ENCODE data around the gene BLVRB.
"Not testable (repeated sequence)": the region's sequence is repeated elsewhere in the genome, so short reads cannot be mapped to it uniquely, and the experiment has no call there.

The BLVRB gene

DNA sequence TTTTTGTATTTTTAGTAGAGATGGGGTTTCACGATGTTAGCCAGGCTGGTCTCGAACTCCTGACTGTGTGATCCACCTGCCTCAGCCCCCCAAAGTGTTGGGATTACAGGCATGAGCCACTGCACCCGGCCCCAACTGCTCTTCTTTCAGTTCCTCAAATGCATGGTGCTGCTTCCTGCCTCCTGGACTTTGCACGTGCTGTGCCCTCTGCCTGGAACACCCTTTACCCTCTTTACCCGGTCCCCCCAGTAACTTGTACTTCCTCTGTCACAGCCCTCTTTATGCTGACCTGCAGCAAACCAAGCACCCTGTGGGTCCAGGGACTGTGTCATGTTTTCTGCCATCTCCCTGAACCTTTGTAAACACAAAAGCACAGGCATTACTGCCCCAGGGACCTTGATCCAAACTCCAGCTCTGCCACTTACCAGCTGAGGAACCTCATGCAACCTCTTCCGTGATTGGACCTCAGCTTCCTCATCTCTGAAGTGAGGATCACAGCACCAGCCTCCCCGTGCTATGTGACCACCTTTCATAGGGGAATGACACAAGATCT lies 3.8 kb downstream of the BLVRB start:
- H3K4me1 ChIP-seq (ENCODE audit: insufficient read depth, low read length) = peaks cover 14% of the 10 kb centered on the region
- peaks cover 3% of the 10 kb centered on the region for H3K36me3 ChIP-seq (ENCODE audit: insufficient read depth, low read length)
- H3K27ac ChIP-seq (ENCODE audit: low read depth, low read length) = no peak overlapping the region
- H3K9ac ChIP-seq (ENCODE audit: low read length) = no peak overlapping the region
- no peak overlapping the region for H3K4me3 ChIP-seq (ENCODE audit: low read depth in 1 of 2, low read length in 2 of 2)
- H3K9me3 ChIP-seq (ENCODE audit: low read length) = no peaks in the 10 kb centered on the region
- no peaks in the 10 kb centered on the region for H3K27me3 ChIP-seq (ENCODE audit: control insufficient read depth in 1 of 2, insufficient read depth in 2 of 2, low read length in 2 of 2)

DNA sequence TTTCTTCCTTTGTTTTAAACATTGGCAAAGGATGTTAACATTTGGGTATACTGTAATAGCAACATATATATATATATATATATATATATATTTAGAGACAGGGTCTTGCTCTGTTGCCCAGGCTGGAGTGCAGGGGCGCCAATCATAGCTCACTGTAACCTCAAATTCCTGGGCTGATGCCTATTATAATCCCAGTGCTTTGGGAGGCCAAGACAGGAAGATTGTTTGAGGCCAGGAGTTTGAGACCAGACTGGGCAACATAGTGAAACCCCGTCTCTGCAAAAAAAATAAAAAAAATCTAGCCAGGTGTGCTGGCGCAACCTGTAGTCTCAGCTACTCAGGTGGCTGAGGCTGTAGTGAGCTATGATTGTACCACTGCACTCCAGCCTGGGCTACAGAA lies 5.4 kb downstream of the BLVRB start:
- peaks cover 8% of the 10 kb centered on the region for H3K4me1 ChIP-seq (ENCODE audit: insufficient read depth, low read length)
- H3K4me3 ChIP-seq (ENCODE audit: low read depth in 1 of 2, low read length in 2 of 2) = no peak overlapping the region
- H3K9me3 ChIP-seq (ENCODE audit: low read length) = no peaks in the 10 kb centered on the region
- no peak overlapping the region for H3K27ac ChIP-seq (ENCODE audit: low read depth, low read length)
- H3K9ac ChIP-seq (ENCODE audit: low read length) = no peak overlapping the region
- H3K36me3 ChIP-seq (ENCODE audit: insufficient read depth, low read length) = peaks cover 3% of the 10 kb centered on the region
- H3K27me3 ChIP-seq (ENCODE audit: control insufficient read depth in 1 of 2, insufficient read depth in 2 of 2, low read length in 2 of 2) = no peaks in the 10 kb centered on the region

DNA sequence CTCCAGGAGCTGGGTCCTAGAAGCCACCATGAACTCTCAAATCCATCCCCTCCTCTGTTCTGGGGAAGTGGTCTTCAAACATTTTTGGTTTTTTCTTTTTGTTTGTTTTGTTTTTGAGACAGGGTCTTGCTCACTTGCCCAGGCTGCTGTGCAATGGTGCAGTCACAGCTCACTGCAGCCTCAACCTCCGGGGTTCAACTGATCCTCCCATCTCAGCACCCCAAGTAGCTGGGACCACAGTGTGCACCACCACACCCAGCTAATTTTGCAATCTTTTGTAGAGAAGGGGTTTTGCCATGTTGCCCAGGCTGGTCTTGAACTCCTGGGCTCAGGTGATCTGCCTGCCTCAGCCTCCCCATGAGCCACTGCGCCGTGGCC lies 7.0 kb downstream of the BLVRB start:
- H3K9me3 ChIP-seq (ENCODE audit: low read length) = no peaks in the 10 kb centered on the region
- no peak overlapping the region for H3K4me3 ChIP-seq (ENCODE audit: low read depth in 1 of 2, low read length in 2 of 2)
- H3K36me3 ChIP-seq (ENCODE audit: insufficient read depth, low read length) = peaks cover 3% of the 10 kb centered on the region
- no peak overlapping the region for H3K9ac ChIP-seq (ENCODE audit: low read length)
- no peak overlapping the region for H3K27ac ChIP-seq (ENCODE audit: low read depth, low read length)
- H3K27me3 ChIP-seq (ENCODE audit: control insufficient read depth in 1 of 2, insufficient read depth in 2 of 2, low read length in 2 of 2) = no peaks in the 10 kb centered on the region
- no peaks in the 10 kb centered on the region for H3K4me1 ChIP-seq (ENCODE audit: insufficient read depth, low read length)

DNA sequence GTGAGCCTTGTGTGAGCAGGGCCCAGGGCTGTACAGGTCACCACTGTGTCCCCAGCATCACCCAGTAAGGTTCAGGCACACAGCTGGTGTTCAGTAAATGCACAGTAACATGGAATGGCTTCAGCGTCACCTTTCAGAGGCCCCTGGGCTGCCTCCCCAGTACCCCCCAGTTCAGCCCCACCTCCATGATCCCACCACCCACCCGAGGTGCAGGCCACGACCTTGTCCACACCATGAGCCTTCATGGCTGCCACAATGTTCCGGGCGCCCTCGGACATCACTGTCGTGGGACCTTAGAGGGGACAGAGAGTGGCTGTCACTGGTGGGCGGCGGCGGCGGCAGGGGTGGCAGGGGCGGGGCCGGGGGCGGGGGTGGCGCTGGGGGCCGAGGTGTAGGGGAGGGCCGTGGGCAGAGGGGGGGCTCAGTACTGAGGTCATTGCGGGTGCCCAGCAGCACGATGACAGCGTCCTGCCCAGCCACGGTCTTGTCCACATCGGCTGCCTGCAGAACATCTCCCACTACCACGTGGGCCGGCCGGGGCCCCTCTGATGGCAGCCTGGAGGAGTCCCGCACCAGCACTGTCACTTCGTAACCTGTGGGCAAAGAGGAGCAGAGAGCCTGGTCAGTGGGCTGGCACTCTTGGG lies 7.5 kb downstream of the BLVRB start:
- Histone ChIP-seq H3K36me3 (ENCODE audit: insufficient read depth, low read length) (peaks cover 3% of the 10 kb centered on the region), H3K27ac (ENCODE audit: low read depth, low read length) (no peak overlapping the region), H3K9ac (ENCODE audit: low read length) (no peak overlapping the region), H3K4me3 (ENCODE audit: low read depth in 1 of 2, low read length in 2 of 2) (no peak overlapping the region), H3K27me3 (ENCODE audit: control insufficient read depth in 1 of 2, insufficient read depth in 2 of 2, low read length in 2 of 2) (no peaks in the 10 kb centered on the region), H3K4me1 (ENCODE audit: insufficient read depth, low read length) (no peaks in the 10 kb centered on the region), H3K9me3 (ENCODE audit: low read length) (no peaks in the 10 kb centered on the region)

GRCh38 chr19:40457048-40457447 lies 8.5 kb downstream of the BLVRB start:
- no peak overlapping the region for H3K27ac ChIP-seq (ENCODE audit: low read depth, low read length)
- H3K36me3 ChIP-seq (ENCODE audit: insufficient read depth, low read length) = peaks cover 3% of the 10 kb centered on the region
- no peaks in the 10 kb centered on the region for H3K4me1 ChIP-seq (ENCODE audit: insufficient read depth, low read length)
- no peak overlapping the region for H3K4me3 ChIP-seq (ENCODE audit: low read depth in 1 of 2, low read length in 2 of 2)
- H3K27me3 ChIP-seq (ENCODE audit: control insufficient read depth in 1 of 2, insufficient read depth in 2 of 2, low read length in 2 of 2) = no peaks in the 10 kb centered on the region
- H3K9ac ChIP-seq (ENCODE audit: low read length) = no peak overlapping the region
- no peaks in the 10 kb centered on the region for H3K9me3 ChIP-seq (ENCODE audit: low read length)

DNA sequence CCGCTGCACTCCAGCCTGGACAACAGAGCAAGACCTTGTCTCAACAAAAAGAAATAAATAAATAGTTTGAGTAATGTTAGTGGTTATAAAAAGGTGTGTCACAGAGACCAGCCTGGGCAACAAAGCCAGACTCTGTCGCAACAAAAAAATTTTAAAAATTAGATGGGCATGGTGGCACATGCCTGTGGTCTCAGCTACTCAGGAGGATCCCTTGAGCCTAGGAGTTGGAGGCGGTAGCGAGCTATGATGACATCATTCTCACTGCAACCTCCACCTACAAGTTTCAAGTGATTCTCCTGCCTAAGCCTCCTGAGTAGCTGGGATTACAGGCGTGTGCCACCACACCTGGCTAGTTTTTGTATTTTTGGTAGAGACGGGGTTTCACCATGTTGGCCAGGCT lies 11.6 kb downstream of the BLVRB start:
- H3K4me1 ChIP-seq (ENCODE audit: insufficient read depth, low read length); H3K27ac ChIP-seq (ENCODE audit: low read depth, low read length); H3K9me3 ChIP-seq (ENCODE audit: low read length); H3K9ac ChIP-seq (ENCODE audit: low read length); H3K27me3 ChIP-seq (ENCODE audit: control insufficient read depth in 1 of 2, insufficient read depth in 2 of 2, low read length in 2 of 2); H3K4me3 ChIP-seq (ENCODE audit: low read depth in 1 of 2, low read length in 2 of 2): not testable (repeated sequence)
- H3K36me3 ChIP-seq (ENCODE audit: insufficient read depth, low read length) = peaks cover 14% of the 10 kb centered on the region

GRCh38 chr19:40453151-40453735 lies 12.3 kb downstream of the BLVRB start:
- H3K9me3 ChIP-seq (ENCODE audit: low read length) = no peaks in the 10 kb centered on the region
- no peak overlapping the region for H3K27ac ChIP-seq (ENCODE audit: low read depth, low read length)
- peaks cover 15% of the 10 kb centered on the region for H3K36me3 ChIP-seq (ENCODE audit: insufficient read depth, low read length)
- H3K9ac ChIP-seq (ENCODE audit: low read length) = no peak overlapping the region
- no peaks in the 10 kb centered on the region for H3K4me1 ChIP-seq (ENCODE audit: insufficient read depth, low read length)
- no peak overlapping the region for H3K4me3 ChIP-seq (ENCODE audit: low read depth in 1 of 2, low read length in 2 of 2)
- H3K27me3 ChIP-seq (ENCODE audit: control insufficient read depth in 1 of 2, insufficient read depth in 2 of 2, low read length in 2 of 2) = no peaks in the 10 kb centered on the region

- Histone ChIP-seq H3K4me1 (ENCODE audit: insufficient read depth, low read length) (no peaks in the 10 kb centered on the region), H3K9ac (ENCODE audit: low read length) (no peak overlapping the region), H3K9me3 (ENCODE audit: low read length) (no peaks in the 10 kb centered on the region), H3K4me3 (ENCODE audit: low read depth in 1 of 2, low read length in 2 of 2) (no peak overlapping the region), H3K27ac (ENCODE audit: low read depth, low read length) (no peak overlapping the region), H3K36me3 (ENCODE audit: insufficient read depth, low read length) (peaks cover 20% of the 10 kb centered on the region), H3K27me3 (ENCODE audit: control insufficient read depth in 1 of 2, insufficient read depth in 2 of 2, low read length in 2 of 2) (no peaks in the 10 kb centered on the region)
These were observed 13.5 kb downstream of the BLVRB start for GRCh38 chr19:40452016-40452415.

DNA sequence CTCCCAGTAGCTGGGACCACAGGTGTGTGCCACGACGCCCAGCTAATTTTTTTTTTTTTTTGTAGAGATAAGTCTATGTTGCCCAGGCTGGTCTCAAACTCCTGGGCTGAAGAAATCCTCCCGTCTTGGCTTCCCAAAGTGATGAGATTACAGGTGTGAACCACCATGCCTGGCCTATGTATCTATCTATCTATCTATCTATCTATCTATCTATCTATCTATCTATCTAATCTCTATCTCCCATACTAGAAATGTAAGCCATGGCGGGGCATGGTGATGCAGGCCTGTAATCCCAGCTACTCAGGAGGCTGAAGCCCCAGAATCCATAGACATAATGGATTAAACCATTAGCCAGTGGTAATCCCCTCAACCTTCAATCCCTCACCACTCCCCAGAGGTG lies 14.9 kb downstream of the BLVRB start:
- peaks cover 20% of the 10 kb centered on the region for H3K36me3 ChIP-seq (ENCODE audit: insufficient read depth, low read length)

GRCh38 chr19:40449506-40449905 lies 16.0 kb downstream of the BLVRB start:
- Histone ChIP-seq H3K27me3 (ENCODE audit: control insufficient read depth in 1 of 2, insufficient read depth in 2 of 2, low read length in 2 of 2) (no peaks in the 10 kb centered on the region), H3K9me3 (ENCODE audit: low read length) (no peaks in the 10 kb centered on the region), H3K4me3 (ENCODE audit: low read depth in 1 of 2, low read length in 2 of 2) (no peak overlapping the region), H3K9ac (ENCODE audit: low read length) (no peak overlapping the region), H3K27ac (ENCODE audit: low read depth, low read length) (no peak overlapping the region), H3K36me3 (ENCODE audit: insufficient read depth, low read length) (peaks cover 20% of the 10 kb centered on the region), H3K4me1 (ENCODE audit: insufficient read depth, low read length) (no peaks in the 10 kb centered on the region)

More for the DNA sequence above, 14.9 kb downstream of the BLVRB start:
- Histone ChIP-seq H3K4me1 (ENCODE audit: insufficient read depth, low read length) (no peaks in the 10 kb centered on the region), H3K27me3 (ENCODE audit: control insufficient read depth in 1 of 2, insufficient read depth in 2 of 2, low read length in 2 of 2) (no peaks in the 10 kb centered on the region), H3K27ac (ENCODE audit: low read depth, low read length) (no peak overlapping the region), H3K4me3 (ENCODE audit: low read depth in 1 of 2, low read length in 2 of 2) (no peak overlapping the region), H3K9me3 (ENCODE audit: low read length) (no peaks in the 10 kb centered on the region), H3K9ac (ENCODE audit: low read length) (no peak overlapping the region)

- Histone ChIP-seq H3K4me3 (ENCODE audit: low read depth in 1 of 2, low read length in 2 of 2) (no peak overlapping the region), H3K4me1 (ENCODE audit: insufficient read depth, low read length) (peaks cover 15% of the 10 kb centered on the region), H3K9ac (ENCODE audit: low read length) (no peak overlapping the region), H3K27ac (ENCODE audit: low read depth, low read length) (no peak overlapping the region), H3K27me3 (ENCODE audit: control insufficient read depth in 1 of 2, insufficient read depth in 2 of 2, low read length in 2 of 2) (no peaks in the 10 kb centered on the region), H3K36me3 (ENCODE audit: insufficient read depth, low read length) (peaks cover 32% of the 10 kb centered on the region), H3K9me3 (ENCODE audit: low read length) (no peaks in the 10 kb centered on the region)
These were observed 19.2 kb downstream of the BLVRB start for GRCh38 chr19:40446263-40446784.
